ENCODE data around the gene IGFL2. TPM values are rescaled to one million over a fixed set of nuclear protein-coding genes. Genes with fewer than 3 reads are reported as not detected.

The IGFL2 gene
- polyA plus RNA-seq, 1 of the 3 experiments (the other 2 are of a cell fraction): 0.23 TPM

DNA sequence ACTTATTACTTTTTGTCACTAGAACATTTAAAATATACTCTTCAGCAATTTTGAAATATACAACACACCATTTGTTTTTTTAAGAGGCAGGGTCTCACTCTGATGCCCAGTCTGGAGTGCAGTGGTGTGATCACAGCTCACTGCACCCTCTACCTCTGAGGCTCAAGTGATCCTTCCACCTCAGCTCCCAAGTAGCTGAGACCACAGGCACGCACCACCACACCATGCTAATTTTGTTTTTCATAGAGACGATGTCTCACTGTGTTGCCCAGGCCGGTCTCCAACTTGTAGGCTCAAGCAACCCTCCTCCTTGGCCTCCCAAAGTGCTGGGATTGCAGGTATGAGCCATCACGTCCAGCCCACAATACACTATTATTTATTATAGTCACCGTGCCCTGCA, 2.6 kb downstream of the IGFL2 start:
- Histone ChIP-seq H3K4me2 (no peak overlapping the region), H3K9ac (no peak overlapping the region), H3K4me1 (ENCODE audit: control insufficient read depth in 1 of 2, insufficient read depth in 2 of 2, low read depth in 1 of 2, low read length in 1 of 2) (no peaks in the 10 kb centered on the region), H3K79me2 (ENCODE audit: insufficient read depth) (no peaks in the 10 kb centered on the region), H3K9me3 (no peaks in the 10 kb centered on the region), H3K27me3 (ENCODE audit: insufficient read depth) (no peaks in the 10 kb centered on the region), H3K4me3 (ENCODE audit: low read depth in 2 of 2, low read length in 1 of 2) (no peak overlapping the region), H3F3A (replicated peaks; ENCODE audit: insufficient read depth) (peaks cover 2% of the 10 kb centered on the region), H3K36me3 (replicated peaks in 1 of 2; ENCODE audit: control insufficient read depth in 1 of 2, insufficient read depth in 2 of 2, low read length in 1 of 2) (peaks cover 0 to 7% of the 10 kb centered on the region in 2 experiments), H4K20me1 (ENCODE audit: insufficient read depth) (no peaks in the 10 kb centered on the region), H3K27ac (ENCODE audit: low read depth in 2 of 2, low read length in 1 of 2) (no peak overlapping the region), H3K9me2 (no peaks in the 10 kb centered on the region), H2AFZ (ENCODE audit: low read depth) (no peak overlapping the region)
- TF ChIP-seq EP300 (IDR thresholded peaks at IDR 0.05; ENCODE audit: borderline replicate concordance in 1 of 2, low read depth in 1 of 2, low read length in 1 of 2) (no peak), CTCF (IDR thresholded peaks at IDR 0.05) (no peak), EZH2phosphoT487 (IDR thresholded peaks at IDR 0.05; ENCODE audit: borderline replicate concordance, low read depth) (no peak), FOXJ3 (CRISPR knock-in tag; IDR thresholded peaks at IDR 0.05) (no peak), CHD2 (IDR thresholded peaks at IDR 0.05; ENCODE audit: low read length, partially characterized antibody) (no peak), RAD21 (IDR thresholded peaks at IDR 0.05; ENCODE audit: low read length) (no peak), GABPA (IDR thresholded peaks at IDR 0.05; ENCODE audit: low read depth) (no peak), POLR2AphosphoS5 (IDR thresholded peaks at IDR 0.05; ENCODE audit: low read depth, low read length) (no peak), RCOR1 (IDR thresholded peaks at IDR 0.05; ENCODE audit: low read length) (no peak), FOXM1 (IDR thresholded peaks at IDR 0.05; ENCODE audit: low read depth) (no peak), GATA2 (CRISPR knock-in tag; IDR thresholded peaks at IDR 0.05) (no peak), ELF1 (IDR thresholded peaks at IDR 0.05) (no peak), RFX5 (IDR thresholded peaks at IDR 0.05; ENCODE audit: low read length) (no peak), TCF12 (IDR thresholded peaks at IDR 0.05) (no peak), PBX3 (IDR thresholded peaks at IDR 0.05) (no peak)
- TF ChIP-seq, protein P1, sequence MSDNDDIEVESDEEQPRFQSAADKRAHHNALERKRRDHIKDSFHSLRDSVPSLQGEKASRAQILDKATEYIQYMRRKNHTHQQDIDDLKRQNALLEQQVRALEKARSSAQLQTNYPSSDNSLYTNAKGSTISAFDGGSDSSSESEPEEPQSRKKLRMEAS (IDR thresholded peaks at IDR 0.05; ENCODE audit: low read depth): no peak
- TF ChIP-seq, protein P2, sequence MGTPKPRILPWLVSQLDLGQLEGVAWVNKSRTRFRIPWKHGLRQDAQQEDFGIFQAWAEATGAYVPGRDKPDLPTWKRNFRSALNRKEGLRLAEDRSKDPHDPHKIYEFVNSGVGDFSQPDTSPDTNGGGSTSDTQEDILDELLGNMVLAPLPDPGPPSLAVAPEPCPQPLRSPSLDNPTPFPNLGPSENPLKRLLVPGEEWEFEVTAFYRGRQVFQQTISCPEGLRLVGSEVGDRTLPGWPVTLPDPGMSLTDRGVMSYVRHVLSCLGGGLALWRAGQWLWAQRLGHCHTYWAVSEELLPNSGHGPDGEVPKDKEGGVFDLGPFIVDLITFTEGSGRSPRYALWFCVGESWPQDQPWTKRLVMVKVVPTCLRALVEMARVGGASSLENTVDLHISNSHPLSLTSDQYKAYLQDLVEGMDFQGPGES (IDR thresholded peaks at IDR 0.05; ENCODE audit: low read depth, low read length): no peak
- no peak for DNase-seq
- CTCF ChIA-PET: no interaction called here
- WGBS (ENCODE audit: low lambda C conversion rate): 34% methylated on average over 5 of the region's 5 CpGs
- POLR2A ChIA-PET: no interaction called here
